Prostate gland (tissue), 2 donors: ENCODE data around the gene TSPAN7.

ENCODE experiments used
- POLR2A ChIP-seq: fragments of 450-650 bp; IDR thresholded peaks from one replicate; pipeline ENCODE4 v1.6.1; 2016; ENCODE audit warnings: antibody characterized with exemption, mild to moderate bottlenecking
- POLR2AphosphoS5 ChIP-seq: sonication (generic); formaldehyde crosslinking; IDR thresholded peaks from one replicate; pipeline ENCODE4 v1.6.1; 2017; ENCODE audit warnings: antibody characterized with exemption
- TF ChIP-seq, protein P1 (sequence below), 4 experiments: fragments of 200-600 bp in 2 of 4; fragments of 450-650 bp in 2 of 4; sonication (generic) in 2 of 4; IDR thresholded peaks; 1 replicate in 3 of 4; 2 replicates in 1 of 4; pipeline ENCODE4 v1.5.1; 2016 to 2019; ENCODE audit warnings: antibody characterized with exemption in 4 of 4, mild to moderate bottlenecking in 2 of 4, moderate library complexity in 2 of 4

DNA sequence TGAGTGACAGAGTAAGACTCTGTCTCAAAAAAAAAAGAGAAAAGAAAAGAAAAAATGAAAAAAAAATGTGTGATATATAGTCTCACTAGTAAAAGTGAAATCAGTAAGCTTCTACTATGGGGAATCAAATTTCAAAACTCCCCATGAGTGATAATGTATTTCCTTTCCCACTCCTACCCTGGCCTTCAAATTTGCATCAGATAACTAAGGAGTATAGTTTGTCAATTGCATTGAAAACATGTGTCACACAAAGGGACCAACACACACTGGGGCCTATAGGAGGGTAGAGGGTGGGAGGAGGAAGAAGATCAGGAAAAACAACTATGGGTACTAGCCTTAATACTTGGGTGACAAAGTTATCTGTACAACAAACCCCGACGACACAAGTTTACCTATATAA lies 118.4 kb downstream of the TSPAN7 start:
- TF ChIP-seq, protein P1, sequence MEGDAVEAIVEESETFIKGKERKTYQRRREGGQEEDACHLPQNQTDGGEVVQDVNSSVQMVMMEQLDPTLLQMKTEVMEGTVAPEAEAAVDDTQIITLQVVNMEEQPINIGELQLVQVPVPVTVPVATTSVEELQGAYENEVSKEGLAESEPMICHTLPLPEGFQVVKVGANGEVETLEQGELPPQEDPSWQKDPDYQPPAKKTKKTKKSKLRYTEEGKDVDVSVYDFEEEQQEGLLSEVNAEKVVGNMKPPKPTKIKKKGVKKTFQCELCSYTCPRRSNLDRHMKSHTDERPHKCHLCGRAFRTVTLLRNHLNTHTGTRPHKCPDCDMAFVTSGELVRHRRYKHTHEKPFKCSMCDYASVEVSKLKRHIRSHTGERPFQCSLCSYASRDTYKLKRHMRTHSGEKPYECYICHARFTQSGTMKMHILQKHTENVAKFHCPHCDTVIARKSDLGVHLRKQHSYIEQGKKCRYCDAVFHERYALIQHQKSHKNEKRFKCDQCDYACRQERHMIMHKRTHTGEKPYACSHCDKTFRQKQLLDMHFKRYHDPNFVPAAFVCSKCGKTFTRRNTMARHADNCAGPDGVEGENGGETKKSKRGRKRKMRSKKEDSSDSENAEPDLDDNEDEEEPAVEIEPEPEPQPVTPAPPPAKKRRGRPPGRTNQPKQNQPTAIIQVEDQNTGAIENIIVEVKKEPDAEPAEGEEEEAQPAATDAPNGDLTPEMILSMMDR (IDR thresholded peaks at IDR 0.05) = no peak
- TF ChIP-seq POLR2A = no peak
- TF ChIP-seq POLR2AphosphoS5 = no peak
